HG03565 (cell line): ENCODE measurements around the gene MC5R.

Source experiments
- ATAC-seq: cut with Tn5 transposase; IDR thresholded peaks from one replicate; pipeline ENCODE4 v1.9.1; 2021; ENCODE audit warnings: mild to moderate bottlenecking, moderate library complexity; ENCODE audit not compliant: unreplicated experiment

MC5R gene

GRCh38 chr18:13823707-13824395 lies at the start of gene MC5R:
MC5R (plus strand) TSS chr18:13824149; CDS start chr18:13825766, 1,617 bp downstream.
- ATAC-seq: peak; percentile 87

- no peak for ATAC-seq
Observed at GRCh38 chr18:13775058-13775457, 48.9 kb upstream of the MC5R start.

- no peak for ATAC-seq
Observed at GRCh38 chr18:13791181-13791580, 32.8 kb upstream of the MC5R start.

GRCh38 chr18:13793819-13794218 lies 30.1 kb upstream of the MC5R start:
- no peak for ATAC-seq

- ATAC-seq: no peak
Observed at GRCh38 chr18:13796515-13796914, 27.4 kb upstream of the MC5R start.

- no peak for ATAC-seq
Observed at GRCh38 chr18:13797157-13797611, 26.8 kb upstream of the MC5R start.

- ATAC-seq: no peak
Observed at GRCh38 chr18:13799396-13799795, 24.6 kb upstream of the MC5R start.

GRCh38 chr18:13800505-13801259 lies 23.3 kb upstream of the MC5R start:
- peak; percentile 53 for ATAC-seq

GRCh38 chr18:13801260-13801601 lies 22.7 kb upstream of the MC5R start:
- no peak for ATAC-seq

- ATAC-seq: no peak
Observed at GRCh38 chr18:13804305-13804704, 19.6 kb upstream of the MC5R start.

- no peak for ATAC-seq
Observed at GRCh38 chr18:13808294-13809042, 15.5 kb upstream of the MC5R start.

GRCh38 chr18:13809043-13809430 lies 14.9 kb upstream of the MC5R start:
- no peak for ATAC-seq

GRCh38 chr18:13809531-13810255 lies 14.3 kb upstream of the MC5R start:
- ATAC-seq: no peak

GRCh38 chr18:13810950-13811485 lies 12.9 kb upstream of the MC5R start:
- ATAC-seq: no peak

GRCh38 chr18:13811993-13812392 lies 12.0 kb upstream of the MC5R start:
- ATAC-seq: no peak

- peak; percentile 64 for ATAC-seq
Observed at GRCh38 chr18:13813271-13813849, 10.6 kb upstream of the MC5R start.

- no peak for ATAC-seq
Observed at GRCh38 chr18:13826209-13826608, 2.3 kb downstream of the MC5R start.

GRCh38 chr18:13831864-13832508 lies 8.0 kb downstream of the MC5R start:
- no peak for ATAC-seq

- ATAC-seq: no peak
Observed at GRCh38 chr18:13834496-13835015, 10.6 kb downstream of the MC5R start.

GRCh38 chr18:13835202-13835601 lies 11.3 kb downstream of the MC5R start:
- no peak for ATAC-seq
